ENCODE results near the gene LRP1-AS.

GRCh38 chr12:57161491-57161890 lies 14.1 kb upstream of the LRP1-AS start:
- TF ChIP-seq CTCF (IDR thresholded peaks at IDR 0.05) (no peak), POLR2AphosphoS5 (IDR thresholded peaks at IDR 0.05) (no peak), POLR2A (IDR thresholded peaks at IDR 0.05) (no peak), EP300 (IDR thresholded peaks at IDR 0.05) (no peak)

Measured in stomach (tissue), 4 donors.